Trophoblast cell (in vitro differentiated cells and primary cell): ENCODE results near the gene LPCAT1.

Source experiments
- DNase-seq, 2 donors: peaks; one replicate each; pipeline ENCODE4 v3.0.0-alpha.2; 2016
- H2AFZ ChIP-seq: 2 replicates; pipeline ENCODE4 v1.6.1; 2013; ENCODE audit warnings: low read length, moderate library complexity, mild to moderate bottlenecking; ENCODE audit not compliant: insufficient read depth, poor library complexity
- H2AK5ac ChIP-seq: 2 replicates; pipeline ENCODE4 v1.6.1; 2013; ENCODE audit warnings: mild to moderate bottlenecking, low read length
- H2BK120ac ChIP-seq: 2 replicates; pipeline ENCODE4 v1.6.1; 2013; ENCODE audit warnings: low read length, mild to moderate bottlenecking, moderate library complexity; ENCODE audit not compliant: insufficient read depth, poor library complexity
- H2BK12ac ChIP-seq: 2 replicates; pipeline ENCODE4 v1.6.1; 2013; ENCODE audit warnings: mild to moderate bottlenecking, low read length, moderate library complexity
- H2BK5ac ChIP-seq: 2 replicates; pipeline ENCODE4 v1.6.1; 2013; ENCODE audit warnings: low read length, low read depth, moderate library complexity, mild to moderate bottlenecking; ENCODE audit not compliant: poor library complexity
- H3K14ac ChIP-seq: 2 replicates; pipeline ENCODE4 v1.6.1; 2013; ENCODE audit warnings: mild to moderate bottlenecking, low read length
- H3K18ac ChIP-seq: 2 replicates; pipeline ENCODE4 v1.6.1; 2013; ENCODE audit warnings: mild to moderate bottlenecking, low read length
- H3K23ac ChIP-seq: 2 replicates; pipeline ENCODE4 v1.6.1; 2013; ENCODE audit warnings: low read length
- H3K27ac ChIP-seq: 2 replicates; pipeline ENCODE4 v1.5.1; 2013; ENCODE audit warnings: low read depth, mild to moderate bottlenecking, inconsistent platforms, low read length, moderate library complexity
- H3K27me3 ChIP-seq: 2 replicates; pipeline ENCODE4 v1.6.1; 2013; ENCODE audit warnings: inconsistent platforms, mild to moderate bottlenecking, low read length, moderate library complexity; ENCODE audit not compliant: insufficient read depth
- H3K36me3 ChIP-seq, 2 experiments: 1 replicate in 1 of 2; 2 replicates in 1 of 2; pipeline ENCODE4 v1.6.1; 2013; ENCODE audit warnings: low read length in 2 of 2, mild to moderate bottlenecking in 2 of 2, moderate library complexity in 1 of 2; ENCODE audit not compliant: insufficient read depth in 2 of 2, control insufficient read depth in 1 of 2
- H3K4ac ChIP-seq: 2 replicates; pipeline ENCODE4 v1.6.1; 2013; ENCODE audit warnings: low read depth, mild to moderate bottlenecking, low read length, moderate library complexity
- H3K4me1 ChIP-seq, 2 experiments: 1 replicate in 1 of 2; 2 replicates in 1 of 2; pipeline ENCODE4 v1.6.1; 2013; ENCODE audit warnings: low read length in 2 of 2, mild to moderate bottlenecking in 2 of 2, moderate library complexity in 1 of 2; ENCODE audit not compliant: insufficient read depth in 2 of 2, control insufficient read depth in 1 of 2
- H3K4me2 ChIP-seq: 2 replicates; pipeline ENCODE4 v1.6.1; 2013; ENCODE audit warnings: inconsistent platforms, mild to moderate bottlenecking, low read length, moderate library complexity
- H3K4me3 ChIP-seq: 2 replicates; pipeline ENCODE4 v1.5.1; 2013; ENCODE audit warnings: mild to moderate bottlenecking, low read depth, low read length, inconsistent platforms
- H3K79me1 ChIP-seq: one replicate; pipeline ENCODE4 v1.6.1; 2013; ENCODE audit warnings: low read length
- H3K79me2 ChIP-seq: 2 replicates; pipeline ENCODE4 v1.6.1; 2013; ENCODE audit warnings: low read length, mild to moderate bottlenecking; ENCODE audit not compliant: control insufficient read depth, insufficient read depth, poor library complexity
- H3K9ac ChIP-seq: 2 replicates; pipeline ENCODE4 v1.6.1; 2013; ENCODE audit warnings: mild to moderate bottlenecking, low read length
- H3K9me3 ChIP-seq: 2 replicates; pipeline ENCODE4 v1.6.1; 2013; ENCODE audit warnings: low read depth, mild to moderate bottlenecking, control low read depth, inconsistent platforms, low read length; ENCODE audit not compliant: insufficient read depth
- H4K12ac ChIP-seq: 2 replicates; pipeline ENCODE4 v1.6.1; 2013; ENCODE audit warnings: low read depth, mild to moderate bottlenecking, low read length, moderate library complexity
- H4K8ac ChIP-seq: 2 replicates; pipeline ENCODE4 v1.6.1; 2013; ENCODE audit warnings: low read depth, mild to moderate bottlenecking, low read length, moderate library complexity
- H4K91ac ChIP-seq: one replicate; pipeline ENCODE4 v1.6.1; 2013; ENCODE audit warnings: low read depth, mild to moderate bottlenecking, low read length, moderate library complexity
- WGBS: extraction: QIAGEN DNeasy Blood & Tissue Kit; methylation state at CpG from one replicate; pipeline ENCODE4 v1.1.7; 2013; ENCODE audit warnings: missing lambda C conversion rate; ENCODE audit not compliant: insufficient read length, insufficient coverage; ENCODE audit errors: extremely low coverage; 5-methylcytosine and 5-hydroxymethylcytosine counted together

The LPCAT1 gene

DNA sequence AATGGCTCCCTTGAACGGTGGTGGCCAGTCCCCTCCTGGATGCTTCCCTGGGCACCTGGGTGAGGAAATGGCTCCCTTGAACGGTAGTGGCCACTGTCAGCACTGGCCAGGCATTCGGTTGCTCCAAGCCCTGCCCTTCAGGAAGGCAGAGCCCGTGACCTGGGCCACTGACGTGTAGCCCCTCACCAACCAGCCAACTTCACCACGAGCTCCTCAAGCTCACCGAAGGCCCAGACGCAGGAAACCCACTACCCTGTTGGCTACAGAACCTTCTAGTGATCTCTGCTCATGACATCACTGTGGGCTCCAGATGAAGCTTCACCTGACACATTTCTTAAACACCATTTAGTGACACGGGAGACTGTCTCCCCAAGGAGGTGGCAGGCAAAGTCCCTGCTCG lies 87.7 kb downstream of the LPCAT1 start:
- no peak overlapping the region for H4K12ac ChIP-seq
- H2BK120ac ChIP-seq = no peak overlapping the region
- no peak overlapping the region for H3K4ac ChIP-seq
- H2AFZ ChIP-seq = no peak overlapping the region
- no CpG with 5 or more reads among the region's 10 CpGs for WGBS
- H3K27me3 ChIP-seq = no peaks in the 10 kb centered on the region
- no peak overlapping the region for H2AK5ac ChIP-seq
- no peak overlapping the region for H3K9ac ChIP-seq
- no peak overlapping the region for H4K91ac ChIP-seq
- H3K14ac ChIP-seq = no peak overlapping the region
- H3K27ac ChIP-seq = no peak overlapping the region
- H3K4me2 ChIP-seq = no peak overlapping the region
- no peaks in the 10 kb centered on the region for H3K4me1 ChIP-seq
- no peak for DNase-seq
- H3K23ac ChIP-seq = no peak overlapping the region
- H2BK5ac ChIP-seq = no peak overlapping the region
- H3K79me2 ChIP-seq = no peaks in the 10 kb centered on the region
- no peaks in the 10 kb centered on the region for H3K36me3 ChIP-seq
- peaks cover 43% of the 10 kb centered on the region for H3K9me3 ChIP-seq
- no peak overlapping the region for H3K4me3 ChIP-seq
- no peaks in the 10 kb centered on the region for H3K79me1 ChIP-seq
- H4K8ac ChIP-seq = no peak overlapping the region
- no peak overlapping the region for H3K18ac ChIP-seq
- no peak overlapping the region for H2BK12ac ChIP-seq

DNA sequence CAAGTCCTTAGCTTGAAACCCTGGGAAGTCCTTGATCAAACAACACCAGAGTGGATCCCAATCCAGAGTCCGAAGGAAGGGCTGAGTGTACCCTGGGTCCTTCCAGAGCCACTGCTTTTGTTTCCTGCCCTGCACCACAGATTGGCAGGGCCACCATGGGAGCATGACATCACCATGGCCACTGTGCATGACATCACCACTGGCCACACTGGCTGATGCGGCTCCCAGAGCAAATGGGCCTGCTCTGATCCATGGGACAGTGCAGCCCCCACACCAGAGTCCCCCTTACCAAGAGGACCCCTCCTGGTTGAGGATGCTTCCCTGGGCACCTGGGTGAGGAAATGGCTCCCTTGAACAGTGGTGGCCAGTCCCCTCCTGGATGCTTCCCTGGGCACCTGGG lies 88.4 kb downstream of the LPCAT1 start:
- H3K4ac ChIP-seq = no peak overlapping the region
- no peak overlapping the region for H3K18ac ChIP-seq
- no peak overlapping the region for H2AFZ ChIP-seq
- H3K23ac ChIP-seq = no peak overlapping the region
- H3K14ac ChIP-seq = no peak overlapping the region
- H3K9ac ChIP-seq = no peak overlapping the region
- H3K9me3 ChIP-seq = peaks cover 46% of the 10 kb centered on the region
- H3K4me1 ChIP-seq = no peaks in the 10 kb centered on the region
- no peak for DNase-seq
- no peak overlapping the region for H2AK5ac ChIP-seq
- H4K8ac ChIP-seq = no peak overlapping the region
- H4K91ac ChIP-seq = no peak overlapping the region
- H3K4me2 ChIP-seq = no peak overlapping the region
- H3K27me3 ChIP-seq = no peaks in the 10 kb centered on the region
- H2BK12ac ChIP-seq = no peak overlapping the region
- H3K79me1 ChIP-seq = no peaks in the 10 kb centered on the region
- no peaks in the 10 kb centered on the region for H3K36me3 ChIP-seq
- no peak overlapping the region for H2BK5ac ChIP-seq
- no peaks in the 10 kb centered on the region for H3K79me2 ChIP-seq
- no CpG with 5 or more reads among the region's 2 CpGs for WGBS
- no peak overlapping the region for H3K27ac ChIP-seq
- H4K12ac ChIP-seq = no peak overlapping the region
- H3K4me3 ChIP-seq = no peak overlapping the region
- no peak overlapping the region for H2BK120ac ChIP-seq

DNA sequence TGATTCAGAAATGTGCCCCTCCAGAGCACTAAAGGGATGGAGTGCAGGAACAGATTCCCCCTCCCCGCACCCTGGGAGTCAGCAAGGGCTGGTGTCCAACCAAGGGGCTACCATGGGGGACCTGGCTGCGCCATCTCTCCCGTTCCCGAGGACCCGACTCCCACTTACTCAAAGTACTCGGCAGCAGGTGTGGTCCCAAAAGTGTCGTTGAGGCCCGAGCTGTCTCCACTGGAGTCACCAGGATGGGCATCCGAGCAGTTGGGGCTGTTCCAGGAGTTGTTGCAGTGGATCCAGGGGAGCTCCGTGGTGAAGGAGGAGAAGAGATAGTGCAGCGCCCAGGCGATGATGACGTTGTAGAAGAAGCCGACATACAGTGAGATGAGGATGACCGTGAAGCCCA lies 91.5 kb downstream of the LPCAT1 start:
- H4K12ac ChIP-seq = no peak overlapping the region
- no peak overlapping the region for H3K18ac ChIP-seq
- H3K79me1 ChIP-seq = no peaks in the 10 kb centered on the region
- H3K27me3 ChIP-seq = no peaks in the 10 kb centered on the region
- no peak overlapping the region for H2BK120ac ChIP-seq
- H3K14ac ChIP-seq = no peak overlapping the region
- no CpG with 5 or more reads among the region's 15 CpGs for WGBS
- no peaks in the 10 kb centered on the region for H3K36me3 ChIP-seq
- H2AK5ac ChIP-seq = no peak overlapping the region
- DNase-seq = no peak
- no peak overlapping the region for H3K4me3 ChIP-seq
- no peaks in the 10 kb centered on the region for H3K4me1 ChIP-seq
- H2AFZ ChIP-seq = no peak overlapping the region
- no peak overlapping the region for H2BK5ac ChIP-seq
- no peak overlapping the region for H2BK12ac ChIP-seq
- H3K23ac ChIP-seq = no peak overlapping the region
- H3K4me2 ChIP-seq = no peak overlapping the region
- no peak overlapping the region for H3K9ac ChIP-seq
- no peak overlapping the region for H4K8ac ChIP-seq
- peaks cover 58% of the 10 kb centered on the region for H3K9me3 ChIP-seq
- no peak overlapping the region for H3K27ac ChIP-seq
- H3K4ac ChIP-seq = no peak overlapping the region
- H4K91ac ChIP-seq = no peak overlapping the region
- no peaks in the 10 kb centered on the region for H3K79me2 ChIP-seq

- DNase-seq = no peak
- Histone ChIP-seq H3K27ac (no peak overlapping the region), H4K91ac (no peak overlapping the region), H3K14ac (no peak overlapping the region), H3K4me3 (no peak overlapping the region), H2AK5ac (no peak overlapping the region), H3K23ac (no peak overlapping the region), H2BK5ac (no peak overlapping the region), H3K4me1 (no peaks in the 10 kb centered on the region), H4K12ac (no peak overlapping the region), H3K36me3 (no peaks in the 10 kb centered on the region), H2BK120ac (no peak overlapping the region), H3K18ac (no peak overlapping the region), H4K8ac (no peak overlapping the region), H3K79me1 (no peaks in the 10 kb centered on the region), H3K79me2 (no peaks in the 10 kb centered on the region), H3K27me3 (no peaks in the 10 kb centered on the region), H2BK12ac (no peak overlapping the region), H3K4me2 (no peak overlapping the region), H3K9me3 (peaks cover 58% of the 10 kb centered on the region), H3K4ac (no peak overlapping the region), H2AFZ (no peak overlapping the region), H3K9ac (no peak overlapping the region)
- WGBS = no CpG with 5 or more reads among the region's 8 CpGs
Measured at GRCh38 chr5:1431896-1432295, 91.9 kb downstream of the LPCAT1 start.
